ENCODE measurements around the gene IQCN. TPM values are rescaled to one million over a fixed set of nuclear protein-coding genes. Genes with fewer than 3 reads are reported as not detected.

IQCN gene
- total RNA-seq (10 to 100 TPM; 16.5 to 21.9 TPM), total RNA-seq (7.2 to 48.3 reads per million in 2 donors)

- H3K4me3 Mint-ChIP-seq = peak within 1 kb of the TSS; percentile 82
- peaks cover under 1% of the 10 kb centered on the region for H3K36me3 Mint-ChIP-seq (ENCODE audit: low read depth)
- peaks cover 29% of the 10 kb centered on the region for H3K4me1 Mint-ChIP-seq
- ATAC-seq (peak; percentile 32), DNase-seq (no peak)
- no peaks in the 10 kb centered on the region for H3K27me3 Mint-ChIP-seq
- H3K9me3 ChIP-seq (ENCODE audit: control insufficient read depth, low read length, poor library complexity, severe bottlenecking) = no peaks in the 10 kb centered on the region
- H3K27ac Mint-ChIP-seq = peak within 1 kb of the TSS; percentile 99
Measured at GRCh38 chr19:18274219-18274780, at the start of gene IQCN. Gene IQCN, minus strand, starts transcription at chr19:18274452. Its CDS starts 4,974 bp downstream, at chr19:18269478.

DNA sequence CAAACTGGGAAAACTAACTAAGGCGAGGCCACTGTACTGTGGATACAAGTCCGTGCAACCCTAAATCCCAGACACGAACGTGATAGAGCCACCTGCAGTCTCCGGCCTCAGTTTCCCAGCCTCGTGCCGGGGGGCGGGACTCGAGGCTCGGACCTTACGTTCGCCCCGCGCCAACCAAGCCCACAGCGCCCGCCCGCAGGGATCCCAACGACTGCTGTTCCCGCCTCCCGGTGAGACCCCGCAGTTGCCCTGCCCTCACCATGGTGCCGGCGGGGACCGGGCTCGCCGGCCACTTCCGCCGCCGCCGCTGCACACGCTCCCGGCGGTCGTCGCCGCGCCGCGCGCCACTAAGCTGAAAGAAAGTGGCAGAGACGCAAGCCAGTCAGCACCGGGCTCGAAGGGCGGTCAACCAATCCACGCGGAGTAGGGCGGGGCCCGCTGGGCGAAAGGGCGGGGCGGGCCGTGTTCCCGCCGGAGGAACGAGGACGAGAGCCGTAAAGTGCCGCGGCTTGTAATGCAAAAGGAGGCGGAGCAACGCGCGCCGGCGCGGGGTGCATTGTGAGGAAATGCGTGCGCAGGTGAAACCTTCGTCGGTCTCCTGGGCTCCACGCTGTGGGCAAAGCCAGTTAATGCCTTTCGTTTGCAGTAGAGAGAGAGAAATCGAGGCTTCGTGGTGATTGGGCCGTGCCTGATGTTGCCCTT is 48.7 kb upstream of the IQCN start, which contains the start of gene LSM4:
Gene LSM4 (minus strand): TSS at position 318 of the 702 bp plus-strand sequence. CDS start 56 bp downstream, at position 262.
- Mint-ChIP-seq H3K36me3 (ENCODE audit: low read depth) (no peaks in the 10 kb centered on the region), H3K4me1 (peaks cover 33% of the 10 kb centered on the region), H3K27ac (peak within 1 kb of the TSS; percentile 91), H3K4me3 (peak within 1 kb of the TSS; percentile 83), H3K27me3 (no peaks in the 10 kb centered on the region)
- DNase-seq = peak; percentile 98 to 99 (median 98)
- peak; percentile 95 for ATAC-seq
- H3K9me3 ChIP-seq (ENCODE audit: control insufficient read depth, low read length, poor library complexity, severe bottlenecking) = no peaks in the 10 kb centered on the region

- no peak for ATAC-seq
- DNase-seq = no peak
- Mint-ChIP-seq H3K4me3 (peak overlapping the region; percentile 83), H3K27ac (peak overlapping the region; percentile 91), H3K4me1 (peaks cover 36% of the 10 kb centered on the region), H3K27me3 (no peaks in the 10 kb centered on the region), H3K36me3 (ENCODE audit: low read depth) (no peaks in the 10 kb centered on the region)
- H3K9me3 ChIP-seq (ENCODE audit: control insufficient read depth, low read length, poor library complexity, severe bottlenecking) = no peaks in the 10 kb centered on the region
Measured at GRCh38 chr19:18322318-18322758, 48.1 kb upstream of the IQCN start.

GRCh38 chr19:18321734-18322102 is 47.5 kb upstream of the IQCN start:
- Mint-ChIP-seq H3K4me1 (peaks cover 36% of the 10 kb centered on the region), H3K27me3 (no peaks in the 10 kb centered on the region), H3K36me3 (ENCODE audit: low read depth) (no peaks in the 10 kb centered on the region), H3K4me3 (peak overlapping the region; percentile 83), H3K27ac (peak overlapping the region; percentile 91)
- DNase-seq = no peak
- no peaks in the 10 kb centered on the region for H3K9me3 ChIP-seq (ENCODE audit: control insufficient read depth, low read length, poor library complexity, severe bottlenecking)
- no peak for ATAC-seq

DNA sequence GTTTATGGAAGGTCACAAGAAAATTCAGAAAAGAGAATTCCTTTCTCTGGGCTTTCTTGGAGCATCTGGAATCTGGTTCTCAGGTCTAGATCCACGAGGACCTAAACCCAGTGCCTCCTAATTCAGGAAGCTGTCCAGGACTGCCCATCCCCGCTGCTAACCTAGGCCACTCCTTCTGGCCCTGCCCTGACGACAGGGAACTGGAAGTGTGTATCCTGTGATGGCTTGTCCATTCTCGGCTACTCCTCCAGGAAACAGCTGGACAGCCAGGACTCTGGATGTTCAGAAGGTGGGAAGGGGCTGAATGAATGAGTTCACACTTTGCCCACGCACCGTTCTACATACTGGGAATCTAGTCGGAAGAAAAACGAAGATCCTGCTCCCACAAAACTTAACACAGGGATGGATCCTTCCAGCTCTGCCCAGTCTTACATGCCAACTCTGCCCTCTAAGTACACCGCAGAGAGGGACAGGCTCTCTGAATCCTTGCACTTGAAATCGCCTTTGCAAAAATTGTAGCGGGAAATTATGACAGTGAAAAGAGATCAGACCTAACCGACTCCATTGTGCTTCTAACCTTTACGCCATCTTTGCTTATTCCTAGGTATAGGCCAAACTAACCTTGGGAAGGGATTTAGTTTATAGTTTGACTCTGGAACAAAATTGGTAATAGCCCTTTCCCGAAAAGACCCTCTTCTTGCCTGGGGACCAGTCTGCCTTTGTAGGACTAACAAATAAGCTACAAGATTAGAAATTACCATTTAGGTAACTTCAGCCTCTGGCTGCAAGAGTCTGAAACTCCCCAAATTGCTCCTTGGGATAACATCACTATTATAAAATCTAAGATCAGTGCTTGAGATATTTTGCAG is 46.8 kb upstream of the IQCN start:
- H3K9me3 ChIP-seq (ENCODE audit: control insufficient read depth, low read length, poor library complexity, severe bottlenecking) = no peaks in the 10 kb centered on the region
- no peaks in the 10 kb centered on the region for H3K27me3 Mint-ChIP-seq
- DNase-seq = no peak
- no peaks in the 10 kb centered on the region for H3K36me3 Mint-ChIP-seq (ENCODE audit: low read depth)
- H3K27ac Mint-ChIP-seq = peak overlapping the region; percentile 91
- H3K4me1 Mint-ChIP-seq = peaks cover 36% of the 10 kb centered on the region
- no peak for ATAC-seq
- H3K4me3 Mint-ChIP-seq = peak overlapping the region; percentile 83

GRCh38 chr19:18319591-18320135 is 45.4 kb upstream of the IQCN start:
- DNase-seq (no peak), ATAC-seq (no peak)
- Mint-ChIP-seq H3K36me3 (ENCODE audit: low read depth) (no peaks in the 10 kb centered on the region), H3K4me3 (peak overlapping the region; percentile 64), H3K27me3 (no peaks in the 10 kb centered on the region), H3K4me1 (peaks cover 40% of the 10 kb centered on the region), H3K27ac (peak overlapping the region; percentile 82)
- no peaks in the 10 kb centered on the region for H3K9me3 ChIP-seq (ENCODE audit: control insufficient read depth, low read length, poor library complexity, severe bottlenecking)

DNA sequence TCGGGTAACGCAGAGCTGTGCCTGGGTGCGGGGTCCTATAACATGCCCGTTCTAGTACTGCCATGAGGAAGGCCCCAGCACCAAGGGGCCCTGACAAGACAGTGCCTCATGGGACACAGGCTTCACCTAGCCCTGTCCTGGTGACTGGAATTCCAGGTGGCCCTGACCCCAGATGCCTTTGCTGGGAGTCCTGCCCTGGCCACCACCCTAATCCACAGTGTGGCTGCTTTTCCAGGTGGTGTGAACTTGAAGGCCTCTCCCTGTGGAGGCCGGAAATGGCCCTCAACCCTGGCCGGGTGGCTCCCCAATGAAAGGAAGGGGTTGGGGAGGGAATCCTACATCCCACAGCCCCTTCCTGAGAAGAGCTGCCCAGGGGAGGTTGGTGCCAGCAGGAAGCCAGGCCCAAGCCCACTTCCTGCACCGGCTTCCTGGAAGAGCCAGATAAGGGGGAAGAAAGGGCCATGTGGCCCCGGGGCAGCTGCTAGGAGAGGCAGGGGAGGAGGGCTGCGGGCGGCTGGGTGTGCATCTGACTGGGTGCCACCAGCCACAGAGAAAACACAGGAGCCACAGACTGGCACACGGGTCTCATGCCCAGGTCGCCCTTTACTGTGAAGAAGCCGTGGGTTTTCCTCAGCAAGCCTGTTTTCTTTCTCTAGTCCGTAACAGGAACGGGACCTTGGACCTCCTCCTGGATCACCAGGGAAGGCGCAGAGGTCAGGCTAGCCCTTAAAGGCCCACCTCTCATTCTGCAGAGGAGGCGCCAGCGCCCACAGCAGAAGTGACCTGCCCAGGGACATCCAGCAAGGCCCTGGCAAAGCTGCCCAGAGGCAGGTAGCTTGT is 43.9 kb upstream of the IQCN start:
- DNase-seq = peak in 2 of 3 donors; percentile 37
- peaks cover 36% of the 10 kb centered on the region for H3K4me1 Mint-ChIP-seq
- peak; percentile 54 for ATAC-seq
- H3K27me3 Mint-ChIP-seq = no peaks in the 10 kb centered on the region
- H3K9me3 ChIP-seq (ENCODE audit: control insufficient read depth, low read length, poor library complexity, severe bottlenecking) = no peaks in the 10 kb centered on the region
- H3K27ac Mint-ChIP-seq = peak overlapping the region; percentile 93
- no peaks in the 10 kb centered on the region for H3K36me3 Mint-ChIP-seq (ENCODE audit: low read depth)
- peak overlapping the region; percentile 68 for H3K4me3 Mint-ChIP-seq

DNA sequence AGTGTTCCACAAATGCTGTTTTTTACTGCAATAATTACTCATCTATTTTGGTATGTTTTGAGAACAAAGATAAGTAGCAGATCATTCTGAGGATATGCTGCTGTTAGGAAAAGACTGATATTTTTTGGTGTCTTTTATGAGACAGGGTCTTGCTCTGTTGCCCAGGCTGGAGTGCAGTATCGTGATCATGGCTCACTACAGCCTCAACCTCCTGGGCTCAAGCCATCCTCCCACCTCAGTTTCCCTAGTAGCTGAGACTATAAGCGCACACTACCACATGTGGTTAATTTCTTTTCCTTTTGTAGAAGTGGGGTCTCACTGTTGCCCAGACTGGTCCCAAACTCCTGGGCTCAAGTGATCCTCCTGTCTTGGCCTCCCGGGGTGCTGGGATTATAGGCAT is 39.1 kb upstream of the IQCN start:
- Mint-ChIP-seq H3K27ac (no peak overlapping the region), H3K36me3 (ENCODE audit: low read depth) (no peaks in the 10 kb centered on the region), H3K27me3 (no peaks in the 10 kb centered on the region), H3K4me1 (peaks cover 12% of the 10 kb centered on the region), H3K4me3 (no peak overlapping the region)
- ATAC-seq (no peak), DNase-seq (no peak)
- H3K9me3 ChIP-seq (ENCODE audit: control insufficient read depth, low read length, poor library complexity, severe bottlenecking) = no peaks in the 10 kb centered on the region

- no peak for ATAC-seq
- DNase-seq = no peak
- Mint-ChIP-seq H3K36me3 (ENCODE audit: low read depth) (no peaks in the 10 kb centered on the region), H3K4me1 (peaks cover 11% of the 10 kb centered on the region), H3K27me3 (no peaks in the 10 kb centered on the region), H3K27ac (no peak overlapping the region), H3K4me3 (no peak overlapping the region)
- H3K9me3 ChIP-seq (ENCODE audit: control insufficient read depth, low read length, poor library complexity, severe bottlenecking) = no peaks in the 10 kb centered on the region
Measured at GRCh38 chr19:18312092-18312534, 37.9 kb upstream of the IQCN start.

GRCh38 chr19:18311502-18312091 is 37.3 kb upstream of the IQCN start:
- ATAC-seq (no peak), DNase-seq (no peak)
- peaks cover 15% of the 10 kb centered on the region for H3K4me1 Mint-ChIP-seq
- no peaks in the 10 kb centered on the region for H3K27me3 Mint-ChIP-seq
- no peaks in the 10 kb centered on the region for H3K36me3 Mint-ChIP-seq (ENCODE audit: low read depth)
- H3K27ac Mint-ChIP-seq = no peak overlapping the region
- H3K9me3 ChIP-seq (ENCODE audit: control insufficient read depth, low read length, poor library complexity, severe bottlenecking) = no peaks in the 10 kb centered on the region
- H3K4me3 Mint-ChIP-seq = no peak overlapping the region

DNA sequence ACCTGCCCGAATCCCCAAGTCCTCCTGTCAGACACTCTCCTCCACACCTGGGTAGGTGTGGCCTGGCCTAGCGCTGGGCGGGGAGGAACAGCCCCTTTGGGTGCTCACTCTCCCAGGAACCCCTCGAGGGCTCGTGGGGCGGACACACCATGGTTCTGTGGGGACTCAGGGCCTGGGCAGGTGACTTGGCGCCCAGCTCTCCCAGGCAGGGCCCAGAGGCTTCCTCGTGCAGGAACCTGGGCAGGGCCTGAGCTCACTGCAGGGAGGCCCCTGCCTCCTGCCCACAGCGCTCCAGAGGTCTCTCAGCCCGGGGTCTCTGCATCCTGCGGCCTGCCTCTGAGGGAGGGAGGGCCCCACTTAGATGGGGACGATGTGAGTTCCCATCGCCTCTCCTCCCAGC is 36.7 kb upstream of the IQCN start:
- Mint-ChIP-seq H3K27ac (no peak overlapping the region), H3K4me3 (no peak overlapping the region), H3K27me3 (no peaks in the 10 kb centered on the region), H3K36me3 (ENCODE audit: low read depth) (no peaks in the 10 kb centered on the region), H3K4me1 (peaks cover 19% of the 10 kb centered on the region)
- no peak for DNase-seq
- no peaks in the 10 kb centered on the region for H3K9me3 ChIP-seq (ENCODE audit: control insufficient read depth, low read length, poor library complexity, severe bottlenecking)
- ATAC-seq = no peak

All from T-helper 17 cell (primary cell).